ENCODE results near the gene TCEAL2.

Gene TCEAL2

GRCh38 chrX:102154900-102155805, 29.7 kb downstream of the TCEAL2 start:
- Histone ChIP-seq H3K4me3 (peak overlapping the region; percentile 54), H3K4me1 (peaks cover 7% of the 10 kb centered on the region), H3K9me3 (no peaks in the 10 kb centered on the region), H3K36me3 (replicated peaks) (no peaks in the 10 kb centered on the region), H3K27me3 (ENCODE audit: low read depth) (no peaks in the 10 kb centered on the region)
- in situ Hi-C loops (cut with MboI; ENCODE audit: low sequenced_read_pairs): no loop called here
- peak; percentile 28 to 35 for DNase-seq (ENCODE audit: low spot score in 2 of 2)

DNA sequence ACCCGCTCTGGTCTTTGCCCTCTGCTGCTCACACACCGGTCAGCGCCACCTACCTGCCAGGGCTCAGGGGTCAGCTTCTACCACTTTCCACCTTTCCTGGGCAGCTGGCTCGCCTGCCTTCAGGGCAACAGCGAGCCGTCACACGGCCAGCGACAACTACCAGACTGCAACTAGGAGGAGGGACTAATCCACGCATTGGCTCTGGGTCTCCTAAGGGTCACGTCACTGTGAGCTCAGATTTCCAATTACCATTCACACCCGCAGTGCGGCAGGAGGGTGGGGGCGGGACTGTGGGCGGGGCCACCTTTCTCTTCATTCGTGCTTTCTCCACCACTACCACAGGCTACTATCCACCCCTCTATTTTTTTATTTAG, 30.3 kb downstream of the TCEAL2 start, which contains the start of gene BEX5:
BEX5 (minus strand) TSS at position 172 of the 374 bp plus-strand sequence. CDS start 1,712 bp downstream, outside the sequence.
- Histone ChIP-seq H3K4me1 (peaks cover 7% of the 10 kb centered on the region), H3K36me3 (replicated peaks) (no peaks in the 10 kb centered on the region), H3K4me3 (peak within 1 kb of the TSS; percentile 54), H3K9me3 (no peaks in the 10 kb centered on the region), H3K27me3 (ENCODE audit: low read depth) (no peaks in the 10 kb centered on the region)
- in situ Hi-C loops (cut with MboI; ENCODE audit: low sequenced_read_pairs): no loop called here
- peak; percentile 86 to 91 for DNase-seq (ENCODE audit: low spot score in 2 of 2)
